Mucosa of rectum (tissue), 2 donors: Measurements from ENCODE around the gene NDUFAF2.
A peak's percentile ranks its signal among the peaks of the same experiment; 100 is the strongest.

ENCODE experiments used
- H3K27ac ChIP-seq, 2 donors: one replicate each; pipeline ENCODE4 v1.7.0; 2013; ENCODE audit warnings: inconsistent platforms in 2 of 2, low read depth in 2 of 2, low read length in 2 of 2
- H3K27me3 ChIP-seq, 2 donors: one replicate each; pipeline ENCODE4 v1.7.0; 2013; ENCODE audit warnings: low read length in 2 of 2; ENCODE audit not compliant: control insufficient read depth in 2 of 2, insufficient read depth in 2 of 2
- H3K36me3 ChIP-seq, 2 donors: one replicate each; pipeline ENCODE4 v1.7.0; 2013; ENCODE audit warnings: low read length in 2 of 2; ENCODE audit not compliant: control insufficient read depth in 2 of 2, insufficient read depth in 2 of 2
- H3K4me1 ChIP-seq, 2 donors: one replicate each; pipeline ENCODE4 v1.7.0; 2013; ENCODE audit warnings: low read length in 2 of 2, mild to moderate bottlenecking in 1 of 2; ENCODE audit not compliant: control insufficient read depth in 2 of 2, insufficient read depth in 2 of 2
- H3K4me3 ChIP-seq, 2 donors: one replicate each; pipeline ENCODE4 v1.7.0; 2013; ENCODE audit warnings: low read length in 2 of 2
- H3K9ac ChIP-seq, 2 donors: one replicate each; pipeline ENCODE4 v1.7.0; 2013; ENCODE audit warnings: low read length in 2 of 2, low read depth in 1 of 2, mild to moderate bottlenecking in 1 of 2
- H3K9me3 ChIP-seq, 2 donors: one replicate each; pipeline ENCODE4 v1.7.0; 2013; ENCODE audit warnings: low read length in 2 of 2; ENCODE audit not compliant: control insufficient read depth in 2 of 2
- donor health status: healthy.
- donor health status: Normal muscosa, but diverticular disease.

Gene NDUFAF2

GRCh38 chr5:61097465-61097864 lies 152.5 kb downstream of the NDUFAF2 start:
- H3K9me3 ChIP-seq: no peaks in the 10 kb centered on the region
- no peaks in the 10 kb centered on the region for H3K4me1 ChIP-seq
- no peaks in the 10 kb centered on the region for H3K36me3 ChIP-seq
- no peak overlapping the region for H3K27ac ChIP-seq
- H3K27me3 ChIP-seq: no peaks in the 10 kb centered on the region
- H3K9ac ChIP-seq: no peak overlapping the region
- H3K4me3 ChIP-seq: no peak overlapping the region

- Histone ChIP-seq H3K9ac (no peak overlapping the region), H3K36me3 (no peaks in the 10 kb centered on the region), H3K4me1 (no peaks in the 10 kb centered on the region), H3K9me3 (no peaks in the 10 kb centered on the region), H3K27me3 (no peaks in the 10 kb centered on the region), H3K27ac (no peak overlapping the region), H3K4me3 (no peak overlapping the region)
These were observed 153.4 kb downstream of the NDUFAF2 start for GRCh38 chr5:61098251-61098995.

GRCh38 chr5:61100437-61100836 lies 155.4 kb downstream of the NDUFAF2 start:
- Histone ChIP-seq H3K27me3 (no peaks in the 10 kb centered on the region), H3K36me3 (no peaks in the 10 kb centered on the region), H3K4me1 (no peaks in the 10 kb centered on the region), H3K9ac (no peak overlapping the region), H3K27ac (no peak overlapping the region), H3K9me3 (no peaks in the 10 kb centered on the region), H3K4me3 (no peak overlapping the region)

GRCh38 chr5:61114441-61114840 lies 169.4 kb downstream of the NDUFAF2 start:
- H3K4me3 ChIP-seq: no peak overlapping the region
- no peaks in the 10 kb centered on the region for H3K36me3 ChIP-seq
- H3K27ac ChIP-seq: no peak overlapping the region
- H3K4me1 ChIP-seq: peaks cover 0 to 3% of the 10 kb centered on the region in 2 donors
- H3K9ac ChIP-seq: no peak overlapping the region
- no peaks in the 10 kb centered on the region for H3K27me3 ChIP-seq
- no peaks in the 10 kb centered on the region for H3K9me3 ChIP-seq

- H3K9me3 ChIP-seq: no peaks in the 10 kb centered on the region
- H3K27ac ChIP-seq: no peak overlapping the region
- no peaks in the 10 kb centered on the region for H3K27me3 ChIP-seq
- H3K4me1 ChIP-seq: peaks cover 0 to 3% of the 10 kb centered on the region in 2 donors
- H3K36me3 ChIP-seq: no peaks in the 10 kb centered on the region
- no peak overlapping the region for H3K9ac ChIP-seq
- H3K4me3 ChIP-seq: no peak overlapping the region
These were observed 171.0 kb downstream of the NDUFAF2 start for GRCh38 chr5:61115968-61116367.

GRCh38 chr5:61119066-61119465 lies 174.1 kb downstream of the NDUFAF2 start:
- Histone ChIP-seq H3K36me3 (no peaks in the 10 kb centered on the region), H3K27me3 (no peaks in the 10 kb centered on the region), H3K4me1 (peaks cover 0 to 6% of the 10 kb centered on the region in 2 donors), H3K27ac (no peak overlapping the region), H3K4me3 (no peak overlapping the region), H3K9ac (no peak overlapping the region), H3K9me3 (no peaks in the 10 kb centered on the region)

GRCh38 chr5:61120534-61120933 lies 175.5 kb downstream of the NDUFAF2 start:
- Histone ChIP-seq H3K27ac (no peak overlapping the region), H3K4me3 (no peak overlapping the region), H3K9me3 (no peaks in the 10 kb centered on the region), H3K9ac (no peak overlapping the region), H3K36me3 (no peaks in the 10 kb centered on the region), H3K4me1 (peaks cover 0 to 6% of the 10 kb centered on the region in 2 donors), H3K27me3 (no peaks in the 10 kb centered on the region)

GRCh38 chr5:61123145-61123544 lies 178.1 kb downstream of the NDUFAF2 start:
- peak overlapping the region; percentile 2 to 40 for H3K4me3 ChIP-seq
- peaks cover 0 to 3% of the 10 kb centered on the region in 2 donors for H3K4me1 ChIP-seq
- no peaks in the 10 kb centered on the region for H3K27me3 ChIP-seq
- H3K36me3 ChIP-seq: no peaks in the 10 kb centered on the region
- H3K9ac ChIP-seq: no peak overlapping the region
- H3K9me3 ChIP-seq: no peaks in the 10 kb centered on the region
- peak overlapping the region; percentile 59 to 67 for H3K27ac ChIP-seq

GRCh38 chr5:61130289-61130688 lies 185.3 kb downstream of the NDUFAF2 start:
- Histone ChIP-seq H3K27ac (no peak overlapping the region), H3K36me3 (no peaks in the 10 kb centered on the region), H3K9me3 (no peaks in the 10 kb centered on the region)

GRCh38 chr5:61132559-61132958 lies 187.6 kb downstream of the NDUFAF2 start:
- H3K36me3 ChIP-seq: no peaks in the 10 kb centered on the region
- no peak overlapping the region for H3K27ac ChIP-seq
- H3K27me3 ChIP-seq: no peaks in the 10 kb centered on the region
- no peak overlapping the region for H3K4me3 ChIP-seq
- no peaks in the 10 kb centered on the region for H3K9me3 ChIP-seq
- no peak overlapping the region for H3K9ac ChIP-seq
- no peaks in the 10 kb centered on the region for H3K4me1 ChIP-seq

More at GRCh38 chr5:61130289-61130688, 185.3 kb downstream of the NDUFAF2 start:
- Histone ChIP-seq H3K4me3 (no peak overlapping the region), H3K4me1 (no peaks in the 10 kb centered on the region), H3K27me3 (no peaks in the 10 kb centered on the region), H3K9ac (no peak overlapping the region)
